Middle frontal gyrus (tissue), 1 donor: Measurements from ENCODE around the gene DFFB.
A peak's percentile ranks its signal among the peaks of the same experiment; 100 is the strongest.
"Not testable (repeated sequence)": the region's sequence is repeated elsewhere in the genome, so short reads cannot be mapped to it uniquely, and the experiment has no call there.

Source experiments
- DNase-seq: peaks from one replicate; pipeline ENCODE4 v3.0.0-alpha.2; 2015; ENCODE audit warnings: low spot score; ENCODE audit errors: extremely low spot score

Gene DFFB

GRCh38 chr1:3908886-3909517, 51.7 kb downstream of the DFFB start:
- no peak for DNase-seq

- no peak for DNase-seq
Observed at GRCh38 chr1:3909615-3910014, 52.3 kb downstream of the DFFB start.

GRCh38 chr1:3910049-3910731, 52.9 kb downstream of the DFFB start:
- DNase-seq, result no peak

- DNase-seq, result peak; percentile 21
Observed at GRCh38 chr1:3910857-3911845, 53.9 kb downstream of the DFFB start.

- no peak for DNase-seq
Observed at GRCh38 chr1:3911981-3912808, 54.9 kb downstream of the DFFB start.

GRCh38 chr1:3912809-3913685, 55.8 kb downstream of the DFFB start:
- no peak for DNase-seq

GRCh38 chr1:3914331-3914851, 57.1 kb downstream of the DFFB start:
- DNase-seq, result no peak

GRCh38 chr1:3914911-3915310, 57.6 kb downstream of the DFFB start:
- DNase-seq, result no peak

- DNase-seq, result no peak
Observed at GRCh38 chr1:3915551-3916121, 58.4 kb downstream of the DFFB start.

- DNase-seq, result no peak
Observed at GRCh38 chr1:3917761-3918160, 60.5 kb downstream of the DFFB start.

- not testable (repeated sequence) for DNase-seq
Observed at GRCh38 chr1:3918359-3918758, 61.1 kb downstream of the DFFB start.

- no peak for DNase-seq
Observed at GRCh38 chr1:3918966-3919611, 61.8 kb downstream of the DFFB start.

- DNase-seq, result no peak
Observed at GRCh38 chr1:3919706-3920105, 62.4 kb downstream of the DFFB start.

GRCh38 chr1:3921765-3922164, 64.5 kb downstream of the DFFB start:
- DNase-seq, result no peak

- no peak for DNase-seq
Observed at GRCh38 chr1:3922201-3922725, 65.0 kb downstream of the DFFB start.

- no peak for DNase-seq
Observed at GRCh38 chr1:3922851-3923250, 65.6 kb downstream of the DFFB start.

- DNase-seq, result no peak
Observed at GRCh38 chr1:3923378-3924185, 66.3 kb downstream of the DFFB start.
